AG04450 (cell line): ENCODE results near the gene TFDP1. TPM values are rescaled to one million over a fixed set of nuclear protein-coding genes. Genes with fewer than 3 reads are reported as not detected.

Experiments
- CTCF ChIA-PET: fragments of 300-600, 350-600 bp; formaldehyde crosslinking; extraction: SDS; loops from one replicate; lab custom pipeline; 2022; ENCODE audit warnings: antibody characterized with exemption, inconsistent platforms; lab: Charles Lee
- POLR2A ChIA-PET: fragments of 350-600 bp; formaldehyde crosslinking; extraction: SDS; loops from one replicate; lab custom pipeline; 2021; ENCODE audit warnings: antibody characterized with exemption, inconsistent platforms; lab: Yijun Ruan, JAX
- DNase-seq: peaks from one replicate; pipeline ENCODE4 v3.0.0-alpha.2; 2011; ENCODE audit warnings: low read depth, low spot score
- H3K27ac ChIP-seq: one replicate; pipeline ENCODE4 v1.5.1; 2012; ENCODE audit warnings: low read depth, low read length, control low read depth
- H3K27me3 ChIP-seq: one replicate; pipeline ENCODE4 v1.6.0; 2012; ENCODE audit warnings: low read length; ENCODE audit not compliant: control insufficient read depth, insufficient read depth
- H3K4me3 ChIP-seq: 2 replicates; pipeline ENCODE4 v1.5.1; 2011; ENCODE audit warnings: mild to moderate bottlenecking, low read depth, low read length, control low read depth
- H3K9me3 ChIP-seq: 2 replicates; pipeline ENCODE4 v1.5.1; 2012; ENCODE audit warnings: low read length; ENCODE audit not compliant: control insufficient read depth, insufficient read depth
- CTCF ChIP-seq: IDR thresholded peaks from 2 replicates; pipeline ENCODE4 v1.5.1; 2011; ENCODE audit warnings: low read depth, low read length, control low read depth, inconsistent platforms
- polyA plus RNA-seq: library from polyadenylated mRNA; depleted of rRNA; stranded (reverse); fragments of >200 nt; gene quantifications from 2 replicates; pipeline ENCODE4 v1.2.3, GENCODE V29; 2011

Gene TFDP1
- polyA plus RNA-seq, 1 experiment: 79.7 TPM

- no peak for DNase-seq
- ChIA-PET POLR2A (no interaction called here), CTCF (no interaction called here)
- H3K27ac ChIP-seq: no peak overlapping the region
- H3K9me3 ChIP-seq: no peaks in the 10 kb centered on the region; the same call in 1 of the 2 replicates
- no peaks in the 10 kb centered on the region for H3K27me3 ChIP-seq
- H3K4me3 ChIP-seq: no peak overlapping the region
- no peak for TF ChIP-seq CTCF
Observed at GRCh38 chr13:113635048-113635420, 50.5 kb downstream of the TFDP1 start.

GRCh38 chr13:113635709-113636108, 51.2 kb downstream of the TFDP1 start:
- H3K27ac ChIP-seq: no peak overlapping the region
- H3K4me3 ChIP-seq: no peak overlapping the region
- no peaks in the 10 kb centered on the region for H3K27me3 ChIP-seq
- DNase-seq: no peak
- POLR2A ChIA-PET: no interaction called here
- H3K9me3 ChIP-seq: no peaks in the 10 kb centered on the region; the same call in 1 of the 2 replicates
- TF ChIP-seq CTCF: no peak
- CTCF ChIA-PET: no interaction called here

- Histone ChIP-seq H3K4me3 (no peak overlapping the region), H3K27ac (no peak overlapping the region), H3K9me3 (no peaks in the 10 kb centered on the region; the same call in 1 of the 2 replicates), H3K27me3 (no peaks in the 10 kb centered on the region)
- no peak for DNase-seq
- TF ChIP-seq CTCF: no peak
- POLR2A ChIA-PET: no interaction called here
- CTCF ChIA-PET: no interaction called here
Observed at GRCh38 chr13:113636266-113636963, 51.9 kb downstream of the TFDP1 start.

- ChIA-PET CTCF (no interaction called here), POLR2A (no interaction called here)
- TF ChIP-seq CTCF: no peak
- H3K27me3 ChIP-seq: no peaks in the 10 kb centered on the region
- H3K9me3 ChIP-seq: no peaks in the 10 kb centered on the region; the same call in none of the 2 replicates
- no peak overlapping the region for H3K27ac ChIP-seq
- no peak overlapping the region for H3K4me3 ChIP-seq
- no peak for DNase-seq
Observed at GRCh38 chr13:113637262-113638160, 53.0 kb downstream of the TFDP1 start.
